HG02870 (cell line): ENCODE data around the gene SPATA2L.

Source experiments
- ATAC-seq: cut with Tn5 transposase; IDR thresholded peaks from one replicate; pipeline ENCODE4 v1.9.1; 2021; ENCODE audit warnings: mild to moderate bottlenecking, moderate library complexity; ENCODE audit not compliant: unreplicated experiment

SPATA2L gene

GRCh38 chr16:89660146-89660545, 41.4 kb downstream of the SPATA2L start:
- ATAC-seq, result no peak

- ATAC-seq, result no peak
Measured at GRCh38 chr16:89658221-89658879, 43.2 kb downstream of the SPATA2L start.

GRCh38 chr16:89657442-89658220, 43.9 kb downstream of the SPATA2L start, which contains the start of the genes CHMP1A and SPATA33:
CHMP1A (minus strand) TSS chr16:89657708; CDS start chr16:89657588, 120 bp downstream.
SPATA33 (plus strand) TSS chr16:89657836; CDS start chr16:89657912, 76 bp downstream.
- ATAC-seq, result peak; percentile 85

GRCh38 chr16:89656435-89657121, 44.9 kb downstream of the SPATA2L start:
- ATAC-seq, result no peak

GRCh38 chr16:89655062-89655643, 46.4 kb downstream of the SPATA2L start:
- no peak for ATAC-seq

GRCh38 chr16:89653656-89654295, 47.7 kb downstream of the SPATA2L start:
- no peak for ATAC-seq

GRCh38 chr16:89651584-89651983, 49.9 kb downstream of the SPATA2L start:
- ATAC-seq, result no peak

GRCh38 chr16:89646906-89647305, 54.6 kb downstream of the SPATA2L start:
- ATAC-seq, result no peak
